GM18907 (cell line): ENCODE results near the gene ARMC9.
"Not testable (repeated sequence)": the region's sequence is repeated elsewhere in the genome, so short reads cannot be mapped to it uniquely, and the experiment has no call there.

Experiments used
- ATAC-seq: cut with Tn5 transposase; IDR thresholded peaks from one replicate; pipeline ENCODE4 v1.9.1; 2021; ENCODE audit warnings: mild to moderate bottlenecking, moderate library complexity; ENCODE audit not compliant: unreplicated experiment

The ARMC9 gene

DNA sequence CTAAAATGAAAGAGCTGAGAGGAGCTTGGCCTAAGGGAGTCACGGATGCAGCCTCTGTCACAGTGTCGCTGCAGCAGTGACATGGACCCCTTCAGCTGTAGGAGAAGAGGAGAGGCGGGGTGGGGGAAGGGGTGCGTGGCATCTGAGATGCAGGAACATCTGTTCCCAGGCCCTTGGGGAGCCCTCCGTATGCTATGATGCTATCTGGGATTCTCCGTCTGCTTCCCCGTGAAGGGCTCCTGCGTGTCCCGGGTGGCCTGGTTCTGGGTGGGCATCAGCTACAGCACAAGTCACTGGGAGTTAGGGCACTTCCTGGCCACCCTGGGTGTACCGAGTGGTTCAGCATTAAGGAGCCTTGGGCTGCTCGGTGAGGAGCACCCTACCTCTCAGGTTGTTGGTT is 161.5 kb downstream of the ARMC9 start:
- no peak for ATAC-seq

DNA sequence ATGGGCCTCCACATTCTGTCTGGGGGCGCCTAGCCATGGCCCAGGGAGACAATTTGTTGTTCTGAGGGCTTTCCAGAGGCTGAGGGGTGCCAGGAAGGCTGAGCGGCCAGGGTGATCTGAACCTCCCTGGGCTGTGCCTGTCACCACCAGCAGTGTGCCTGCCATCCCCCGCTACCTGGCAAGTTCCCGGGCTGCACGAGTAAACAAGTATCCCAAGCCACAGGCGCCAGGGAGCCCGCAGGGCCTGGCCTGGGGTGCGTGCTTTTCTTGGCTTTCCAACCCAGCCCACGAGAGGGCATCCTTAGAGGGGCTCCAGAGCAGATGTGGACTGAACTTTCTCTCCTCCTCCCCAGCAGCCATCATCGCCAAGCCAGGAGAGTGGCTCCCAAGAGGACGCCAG is 162.0 kb downstream of the ARMC9 start:
- ATAC-seq, result no peak

DNA sequence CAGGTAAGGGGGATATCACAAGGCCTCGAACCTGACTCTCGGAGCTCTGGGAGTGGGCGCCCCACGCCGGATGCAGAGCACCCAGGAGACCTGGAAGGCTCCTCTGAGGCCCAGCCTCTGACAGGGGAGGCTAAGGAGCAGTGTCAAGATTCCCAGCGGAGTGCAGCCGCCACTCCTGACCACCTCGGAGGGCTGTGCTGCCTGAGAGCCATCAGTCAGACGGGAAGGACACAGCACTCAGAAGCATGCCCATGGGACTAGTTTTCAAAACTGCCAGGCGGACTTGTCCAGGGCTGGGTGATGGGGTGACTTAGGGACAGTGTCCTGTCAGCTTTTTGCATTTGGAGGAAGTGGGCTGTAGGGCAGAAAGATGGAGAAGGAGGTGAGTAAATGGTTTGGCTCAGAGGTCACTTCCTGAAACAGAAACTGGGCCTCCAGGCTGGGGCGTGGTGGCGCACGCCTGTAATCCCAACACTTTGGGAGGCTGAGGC is 162.5 kb downstream of the ARMC9 start:
- no peak for ATAC-seq

DNA sequence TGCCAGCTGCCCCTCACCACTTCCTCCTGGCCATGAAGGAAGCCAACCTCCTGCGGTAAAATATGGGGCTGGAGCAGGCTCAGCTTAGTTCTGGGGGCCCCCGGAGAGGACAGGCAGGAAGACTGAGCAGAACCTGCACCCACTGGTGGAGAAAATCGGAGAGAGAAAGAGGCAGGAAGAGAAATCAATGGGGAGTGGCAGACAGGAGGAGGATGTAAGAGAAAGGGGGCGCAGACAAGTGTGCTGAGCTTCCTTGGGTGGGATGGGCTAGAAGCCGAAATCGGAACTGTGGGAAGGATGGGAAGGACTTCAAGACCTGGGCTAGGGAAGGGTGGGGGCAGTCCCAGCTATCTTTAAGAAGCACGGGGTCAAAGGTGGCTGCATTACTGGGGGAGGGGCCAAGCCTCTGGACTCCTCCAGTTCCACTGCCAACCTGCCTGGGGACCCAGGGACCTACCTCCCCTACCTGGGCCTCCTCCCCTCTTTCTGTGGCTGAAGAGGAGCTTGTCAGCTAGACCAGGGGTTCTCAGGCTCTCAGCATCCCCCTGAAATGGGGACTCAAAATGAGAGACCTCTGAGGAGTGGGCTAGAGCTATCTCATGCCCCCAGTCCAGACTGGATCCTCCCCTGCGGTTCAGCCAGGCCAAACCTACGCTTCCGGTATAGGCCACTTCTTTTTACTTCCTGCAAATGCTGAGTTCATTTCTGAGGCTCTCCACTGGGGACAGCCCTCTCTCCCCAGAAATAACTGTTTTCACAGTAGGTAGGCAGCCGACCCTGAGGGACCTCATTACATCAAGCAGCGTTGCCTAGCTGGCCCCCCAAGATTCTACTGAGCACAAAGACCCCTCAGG is 163.5 kb downstream of the ARMC9 start:
- ATAC-seq, result peak; percentile 87

DNA sequence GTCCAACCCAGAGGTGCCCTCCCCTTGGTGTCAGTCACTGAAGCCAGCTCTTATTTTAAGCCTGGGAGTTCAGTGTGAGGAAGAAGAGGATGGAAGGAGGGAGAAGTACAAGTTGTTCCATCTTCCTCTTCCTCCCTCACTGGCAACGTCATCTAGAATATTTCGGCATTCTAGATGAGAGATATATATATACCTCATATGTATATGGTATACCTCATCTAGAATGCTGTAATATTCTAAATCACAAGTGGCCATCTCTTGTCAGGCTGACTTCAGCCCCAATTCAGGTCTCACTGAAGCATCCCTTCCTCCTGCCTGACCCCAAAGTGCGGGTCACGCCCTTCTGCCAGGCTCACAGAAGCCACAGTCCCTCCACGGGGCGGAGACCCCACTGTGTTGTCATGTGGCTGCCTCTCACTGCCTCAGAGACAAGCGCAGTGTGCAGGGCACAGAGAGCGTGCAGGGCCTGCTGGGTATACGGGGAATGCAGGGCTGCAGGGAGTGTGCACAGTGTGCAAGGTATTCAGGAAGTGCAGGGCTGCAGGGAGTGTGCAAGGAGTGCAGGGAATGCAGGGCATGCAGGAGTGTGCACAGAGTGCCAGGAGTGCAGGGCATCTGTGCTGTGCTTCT is 164.2 kb downstream of the ARMC9 start:
- ATAC-seq, result peak; percentile 16

DNA sequence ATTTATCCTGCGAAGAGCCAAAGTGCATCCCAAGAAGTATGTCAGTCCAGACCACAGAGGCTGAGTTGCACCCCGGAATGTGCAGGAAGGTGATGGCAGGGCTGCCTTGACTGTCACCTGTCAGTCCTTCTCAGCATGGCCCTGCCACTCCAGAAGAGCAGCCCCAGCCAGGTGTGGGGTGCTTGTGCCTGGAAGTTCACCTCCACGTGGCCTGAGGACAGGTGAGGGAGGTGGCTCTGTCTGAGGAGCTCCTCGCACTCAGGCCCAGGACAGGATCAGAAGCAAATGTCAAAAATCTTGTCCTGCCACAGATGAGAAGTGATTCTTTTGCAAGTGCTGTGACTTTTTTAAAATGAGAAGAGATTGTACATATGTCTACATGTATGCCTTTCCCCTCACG is 165.6 kb downstream of the ARMC9 start:
- no peak for ATAC-seq

DNA sequence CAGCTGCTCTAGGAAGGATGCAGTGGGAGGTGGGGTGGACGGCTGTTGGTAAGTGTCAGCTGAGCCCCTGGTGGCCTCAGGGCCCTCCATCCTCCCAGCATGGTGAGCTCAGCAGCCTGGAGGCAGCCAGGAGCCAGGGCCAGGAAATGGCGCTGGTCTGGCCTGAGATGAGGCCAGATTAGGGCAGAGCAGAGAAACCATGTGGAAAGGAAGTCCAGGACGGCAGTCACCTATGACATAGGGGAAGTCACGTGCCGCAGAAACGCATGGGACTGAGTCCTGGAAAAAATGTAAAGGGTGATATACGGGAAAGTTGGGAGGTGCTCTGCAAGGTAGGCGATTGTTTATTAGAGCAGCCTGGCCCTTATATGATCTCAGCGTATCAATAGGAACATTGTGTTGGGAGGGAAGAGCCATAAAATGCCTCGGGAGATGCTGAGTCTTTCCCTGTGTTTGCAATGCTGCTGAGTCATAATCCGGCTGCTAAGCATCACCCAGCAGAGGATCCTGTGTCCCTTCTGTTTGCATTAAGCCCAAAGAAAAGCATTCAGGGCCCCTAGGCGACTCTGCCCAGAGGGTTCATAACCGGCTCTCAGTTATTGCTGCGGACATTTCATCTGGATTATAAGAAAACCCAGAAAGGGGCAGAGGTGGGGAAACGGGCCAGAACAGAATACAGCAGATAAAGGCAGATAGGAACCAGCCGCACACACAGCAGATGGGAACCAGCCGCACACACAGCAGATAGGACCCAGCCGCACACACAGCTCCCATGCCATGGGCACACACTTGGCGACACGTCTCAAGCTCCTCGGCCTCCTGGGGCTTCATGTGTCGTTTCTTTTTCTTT is 166.8 kb downstream of the ARMC9 start:
- ATAC-seq, result no peak

DNA sequence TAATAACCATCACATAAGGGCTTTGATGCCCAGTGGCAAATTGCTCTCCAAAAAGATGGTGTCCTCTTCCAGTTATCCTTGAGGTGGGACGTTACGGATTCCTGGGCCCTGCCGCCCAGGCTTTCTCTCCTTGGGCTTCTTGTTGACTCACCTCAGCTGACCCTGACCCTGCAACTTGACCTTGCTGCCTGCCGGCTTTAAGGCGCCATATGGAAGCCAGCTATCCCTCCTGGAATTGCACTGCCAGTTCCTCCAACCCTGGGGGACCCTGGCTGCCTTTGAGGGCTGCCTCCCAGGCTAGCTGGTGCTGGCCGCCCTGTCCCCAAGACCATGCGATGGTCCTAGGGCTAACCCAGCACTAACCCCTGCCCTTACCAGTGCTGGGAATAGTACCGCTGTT is 168.7 kb downstream of the ARMC9 start:
- ATAC-seq, result no peak

DNA sequence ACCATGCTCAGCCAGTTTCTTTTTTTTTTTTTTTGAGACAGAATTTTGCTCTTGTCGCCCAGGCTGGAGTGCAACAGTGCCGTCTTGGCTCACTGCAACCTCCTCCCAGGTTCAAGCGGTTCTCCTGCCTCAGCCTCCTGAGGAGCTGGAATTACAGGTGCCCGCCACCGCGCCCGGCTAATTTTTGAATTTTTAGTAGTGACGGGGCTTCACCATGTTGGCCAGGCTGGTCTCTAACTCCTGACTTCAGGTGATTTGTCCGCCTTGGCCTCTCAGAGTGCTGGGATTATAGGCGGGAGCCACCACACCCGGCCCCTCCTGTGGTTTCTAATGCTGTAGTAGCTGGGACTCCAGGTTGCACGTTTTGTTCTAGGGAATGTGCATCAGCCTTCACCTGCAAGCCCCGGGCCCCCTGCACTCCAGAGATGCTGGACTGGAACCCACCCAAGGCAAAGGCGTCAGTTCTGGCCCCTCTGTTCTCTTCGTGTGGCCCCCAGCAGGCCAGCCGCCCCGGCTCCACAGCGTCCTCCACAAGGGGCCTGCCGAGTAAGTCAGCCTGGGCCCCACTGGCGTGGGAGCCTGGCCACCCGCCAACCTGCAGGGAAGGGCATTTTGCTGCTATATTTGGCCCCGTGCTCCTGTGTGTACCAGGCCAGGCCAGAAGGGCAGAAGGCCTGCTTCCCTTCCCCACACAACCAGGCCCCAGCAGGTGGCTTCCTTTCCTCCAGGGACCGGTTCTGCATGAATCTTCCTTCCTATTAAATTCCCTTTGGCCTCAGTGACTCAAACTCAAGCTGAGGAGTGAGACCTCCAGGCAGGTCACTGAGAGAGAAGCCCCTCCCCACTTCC is 171.4 kb downstream of the ARMC9 start:
- ATAC-seq, result no peak

DNA sequence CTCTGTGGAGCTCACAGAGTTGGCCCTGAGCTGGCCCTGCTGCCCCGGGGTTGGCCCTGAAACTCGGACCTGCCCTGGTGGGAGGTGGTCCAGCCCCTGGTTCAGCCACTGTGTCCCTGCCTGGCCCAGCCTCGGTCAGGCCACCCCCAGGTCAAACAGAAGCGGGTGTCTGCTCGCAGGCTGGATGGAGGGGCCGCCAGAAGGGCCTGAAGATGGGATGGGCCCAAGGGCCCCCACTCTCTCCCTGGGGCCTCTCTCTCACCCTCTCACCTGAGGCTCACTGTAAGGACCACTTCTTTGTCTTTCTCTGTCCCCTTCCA is 172.0 kb downstream of the ARMC9 start:
- ATAC-seq, result no peak

DNA sequence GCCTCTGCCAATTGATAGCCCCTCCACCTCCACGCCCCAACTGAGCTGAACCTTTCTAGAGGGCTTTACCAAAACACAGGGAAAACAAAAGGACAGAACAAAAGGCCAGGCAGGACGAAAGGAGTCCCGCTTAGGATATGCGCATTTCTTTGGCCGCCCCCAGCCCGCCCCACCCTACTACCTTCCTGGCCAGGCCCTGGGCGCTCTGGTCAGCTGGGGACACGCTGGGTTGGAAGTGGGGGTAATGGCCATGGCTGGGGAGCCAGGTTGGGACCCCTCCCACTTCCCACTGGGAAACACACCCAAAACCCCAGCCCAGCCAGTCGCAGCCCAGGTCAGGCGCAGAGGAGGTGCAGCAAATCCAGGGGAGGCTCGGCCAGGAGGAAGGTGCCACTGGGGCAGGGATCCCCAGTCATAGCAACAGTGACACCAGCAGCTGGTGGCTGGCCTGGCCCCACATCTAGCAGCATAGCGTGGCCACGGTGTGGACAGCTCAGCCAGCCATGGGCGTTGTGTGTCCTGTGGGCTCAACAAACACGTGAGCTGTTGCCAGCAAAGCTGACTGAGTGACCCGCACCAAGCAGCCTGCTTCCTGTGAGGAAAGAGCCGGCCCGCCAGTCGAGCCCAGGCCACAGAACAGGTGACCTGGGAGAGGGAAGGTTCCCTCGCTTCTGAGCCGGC is 172.5 kb downstream of the ARMC9 start:
- no peak for ATAC-seq

DNA sequence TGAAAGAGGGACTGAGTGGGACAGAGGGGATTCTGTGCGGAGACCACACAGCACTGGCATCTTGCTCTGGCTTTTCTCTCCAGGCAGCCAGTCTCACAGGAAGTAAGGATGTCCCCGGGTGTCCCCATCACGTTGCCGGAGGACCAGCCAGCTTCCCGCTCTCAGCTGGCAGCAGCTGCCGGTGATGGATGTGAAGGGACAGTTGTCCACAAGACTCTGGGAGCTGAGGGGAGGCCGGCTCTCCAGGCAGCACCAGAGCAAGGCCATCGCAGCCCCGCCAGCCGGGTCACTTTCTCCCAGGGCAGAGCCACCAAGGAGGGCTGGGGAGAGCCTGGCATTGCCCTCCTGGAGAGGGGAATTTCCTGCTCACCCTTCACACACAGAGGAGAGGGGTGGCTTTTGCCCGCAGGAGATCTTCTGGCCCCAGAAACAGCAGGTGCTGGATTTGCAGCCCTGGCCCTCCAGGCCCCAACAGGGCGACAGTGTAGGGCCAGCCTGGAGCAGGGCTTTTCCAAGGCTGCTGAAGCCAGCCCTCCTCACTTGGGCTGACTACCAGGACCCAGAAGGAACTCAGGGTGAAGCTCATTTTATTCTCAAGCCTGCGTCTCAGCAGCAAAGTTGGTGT is 173.1 kb downstream of the ARMC9 start:
- ATAC-seq, result no peak

DNA sequence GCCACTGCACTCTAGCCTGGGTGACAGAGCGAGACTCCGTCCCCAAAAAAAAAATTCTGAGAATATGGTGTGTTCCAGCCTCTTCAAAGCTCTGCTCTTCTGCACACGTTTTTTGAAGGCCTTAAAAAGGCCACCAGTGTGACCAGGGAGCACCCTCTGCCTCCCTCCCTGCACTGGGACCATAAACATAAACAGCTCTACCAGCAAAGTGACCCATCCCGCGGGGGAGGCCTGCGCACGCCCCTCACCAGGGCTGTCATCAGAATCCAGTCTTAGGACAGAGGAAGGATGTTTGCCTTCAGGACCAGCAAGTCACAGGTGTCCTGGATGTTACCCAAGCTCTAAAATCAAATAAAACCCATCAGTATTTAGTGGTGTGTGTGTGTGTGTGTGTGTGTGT is 173.9 kb downstream of the ARMC9 start:
- ATAC-seq, result no peak

DNA sequence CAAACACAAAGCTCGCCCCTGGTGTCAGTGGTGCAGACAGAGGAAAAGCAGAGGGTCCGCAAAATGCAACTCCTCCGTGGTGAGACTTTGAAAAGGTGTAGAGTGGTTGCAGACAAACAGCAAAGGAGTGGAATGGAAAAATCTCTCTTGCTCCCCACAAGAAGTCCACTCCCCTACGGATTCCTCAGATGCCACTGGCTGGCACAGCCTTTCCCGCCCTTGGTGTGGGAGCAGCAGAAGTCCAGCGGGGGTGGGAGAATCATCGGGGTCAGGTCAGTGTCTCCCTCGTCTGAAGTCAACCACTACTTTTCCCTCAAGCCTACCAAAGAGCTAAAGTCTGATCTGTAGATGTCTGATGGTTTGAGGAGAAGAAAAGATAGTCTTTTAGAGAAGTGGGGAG is 174.8 kb downstream of the ARMC9 start:
- no peak for ATAC-seq

DNA sequence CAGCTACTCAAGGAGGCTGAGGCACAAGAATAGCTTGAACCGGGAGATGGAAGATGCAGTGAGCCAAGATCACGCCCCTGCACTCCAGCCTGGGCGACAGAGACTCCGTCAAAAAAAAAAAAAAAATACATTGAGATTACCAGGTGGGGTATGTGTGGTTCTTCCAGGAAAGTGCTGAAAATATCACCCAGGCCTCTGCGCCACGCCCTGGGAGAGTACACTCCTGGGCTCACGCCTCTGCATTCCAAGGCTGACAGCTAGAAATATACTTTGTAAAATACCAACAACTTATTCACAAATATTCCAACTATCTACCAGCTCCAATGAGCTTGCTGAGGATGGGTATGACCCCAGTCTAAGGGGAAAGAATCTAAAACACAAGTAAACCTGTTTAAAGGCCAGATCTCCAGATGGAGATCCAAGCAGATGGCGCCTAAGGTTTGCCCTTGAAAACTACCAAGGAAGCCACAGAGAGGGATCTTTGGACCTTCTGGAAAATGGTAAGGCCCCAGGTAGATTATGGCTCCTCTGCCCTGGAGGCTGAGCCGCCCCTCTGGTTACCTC is 175.4 kb downstream of the ARMC9 start:
- ATAC-seq, result no peak

DNA sequence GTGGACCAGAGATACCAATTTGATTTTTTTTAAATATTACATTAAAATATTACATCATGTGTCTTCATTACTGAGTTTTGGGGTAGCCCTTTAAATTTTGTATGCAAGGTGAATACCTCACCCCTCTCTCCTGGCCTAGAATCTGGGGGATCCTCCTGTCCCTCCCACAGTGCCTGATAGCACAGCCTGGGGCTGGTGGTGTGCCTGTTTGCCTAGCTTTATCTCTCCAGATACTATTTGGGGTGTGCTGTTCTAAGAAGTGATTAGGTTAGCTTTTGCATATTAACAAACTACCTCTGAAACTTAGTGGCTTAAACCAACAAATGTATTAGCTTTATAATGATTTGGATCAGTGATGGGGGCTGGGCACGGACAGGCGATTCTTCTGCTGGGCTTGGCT is 176.3 kb downstream of the ARMC9 start:
- no peak for ATAC-seq

DNA sequence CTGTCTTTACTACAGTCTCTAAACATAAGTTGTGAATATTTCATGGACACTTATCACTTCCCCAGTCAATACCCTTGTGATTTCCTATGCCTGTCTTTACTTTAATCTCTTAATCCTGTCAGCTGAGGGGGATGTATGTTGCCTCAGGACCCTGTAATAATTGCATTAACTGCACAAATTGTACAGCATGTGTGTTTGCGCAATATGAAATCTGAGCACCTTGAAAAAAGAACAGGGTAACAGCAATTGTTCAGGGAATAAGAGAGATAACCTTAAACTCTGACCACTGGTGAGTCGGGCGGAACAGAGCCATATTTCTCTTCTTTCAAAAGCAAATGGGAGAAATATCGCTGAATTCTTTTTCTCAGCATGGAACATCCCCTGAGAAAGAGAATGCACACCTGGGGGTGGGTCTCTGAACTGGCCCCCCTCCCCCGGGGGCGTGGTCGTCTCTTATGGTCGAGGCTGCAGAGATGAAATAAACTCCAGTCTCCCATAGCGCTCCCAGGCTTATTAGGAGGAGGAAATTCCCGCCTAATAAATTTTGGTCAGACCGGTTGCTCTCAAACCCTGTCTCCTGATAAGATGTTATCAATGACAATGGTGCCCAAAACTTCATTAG is 177.7 kb downstream of the ARMC9 start:
- ATAC-seq, result not testable (repeated sequence)

DNA sequence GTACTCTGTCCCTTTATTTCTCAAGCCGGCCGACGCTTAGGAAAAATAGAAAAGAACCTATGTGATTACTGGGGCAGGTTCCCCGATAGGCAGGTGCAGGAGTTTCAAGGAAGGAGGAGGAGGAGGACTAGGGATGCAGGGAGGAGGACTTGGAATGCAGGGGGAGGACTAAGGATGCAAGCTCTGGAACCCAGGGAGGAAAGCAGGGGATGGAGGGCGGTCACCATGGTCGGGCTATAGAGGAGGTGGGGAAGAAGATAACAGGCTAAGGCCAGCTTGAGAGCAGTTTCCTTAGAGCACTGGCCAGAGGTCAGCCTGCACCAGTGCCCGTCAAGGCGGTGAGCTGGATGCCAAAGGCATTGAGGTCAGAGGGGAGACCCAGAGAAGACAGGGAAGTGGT is 178.4 kb downstream of the ARMC9 start:
- ATAC-seq, result no peak
